HG03097 (cell line): ENCODE results near the gene WNT4.

ENCODE experiments used
- ATAC-seq: cut with Tn5 transposase; IDR thresholded peaks from one replicate; pipeline ENCODE4 v1.9.1; 2021; ENCODE audit not compliant: unreplicated experiment, low FRiP score

The WNT4 gene

GRCh38 chr1:22132517-22133235, 10.2 kb downstream of the WNT4 start:
- no peak for ATAC-seq

DNA sequence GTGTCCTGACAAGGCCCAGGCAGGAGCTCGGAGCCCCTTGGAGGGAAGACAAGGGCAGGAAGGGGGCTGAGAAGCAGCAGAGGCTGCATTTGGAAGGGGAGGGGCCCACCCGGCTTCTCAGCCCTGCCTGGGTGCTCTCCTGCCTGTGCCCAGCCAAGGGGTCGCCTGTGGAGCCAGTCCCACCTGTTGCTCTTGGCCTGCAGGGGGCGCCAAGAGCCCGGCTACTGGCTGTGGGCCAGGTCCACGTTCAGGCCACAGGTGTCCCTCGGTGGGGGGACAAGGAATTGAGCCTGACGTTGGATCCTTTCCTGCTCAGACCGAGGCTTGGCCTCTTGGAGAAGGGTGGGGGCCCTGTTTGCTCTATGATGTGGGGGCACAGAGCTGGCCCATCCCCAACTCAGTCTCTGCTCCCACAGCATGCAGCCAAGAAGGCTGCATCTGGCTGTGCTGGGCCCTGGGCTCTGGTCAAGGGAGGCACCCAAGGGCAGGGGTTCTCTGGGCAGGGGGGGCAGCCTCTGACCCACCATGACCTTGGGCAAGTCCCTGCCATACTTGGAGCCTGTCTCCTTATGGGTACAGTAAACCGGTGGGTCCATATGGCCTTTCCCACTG, 10.9 kb downstream of the WNT4 start:
- no peak for ATAC-seq

- no peak for ATAC-seq
Measured at GRCh38 chr1:22131062-22131461, 11.8 kb downstream of the WNT4 start.

GRCh38 chr1:22129501-22130117, 13.3 kb downstream of the WNT4 start:
- ATAC-seq = no peak

DNA sequence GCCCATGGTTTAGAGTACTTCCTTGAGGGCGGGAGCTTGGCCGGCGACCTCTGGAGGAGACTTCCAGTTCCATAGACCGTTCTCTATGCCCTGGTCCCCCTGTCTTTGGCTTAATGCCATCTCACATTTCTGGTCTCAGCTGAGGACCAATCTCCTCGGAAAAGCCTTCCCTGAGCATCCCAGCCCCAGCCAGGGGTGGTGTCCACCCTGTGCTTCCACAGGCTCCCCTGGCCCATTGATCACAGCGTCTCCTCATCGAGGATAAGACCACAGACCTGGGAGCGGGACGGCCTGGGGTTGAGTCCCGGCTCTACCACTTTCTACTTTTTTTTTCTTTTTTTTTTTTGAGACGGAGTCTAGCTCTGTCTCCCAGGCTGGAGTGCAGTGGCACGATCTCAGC, 14.5 kb downstream of the WNT4 start:
- ATAC-seq = no peak

- no peak for ATAC-seq
Measured at GRCh38 chr1:22127731-22128130, 15.2 kb downstream of the WNT4 start.

DNA sequence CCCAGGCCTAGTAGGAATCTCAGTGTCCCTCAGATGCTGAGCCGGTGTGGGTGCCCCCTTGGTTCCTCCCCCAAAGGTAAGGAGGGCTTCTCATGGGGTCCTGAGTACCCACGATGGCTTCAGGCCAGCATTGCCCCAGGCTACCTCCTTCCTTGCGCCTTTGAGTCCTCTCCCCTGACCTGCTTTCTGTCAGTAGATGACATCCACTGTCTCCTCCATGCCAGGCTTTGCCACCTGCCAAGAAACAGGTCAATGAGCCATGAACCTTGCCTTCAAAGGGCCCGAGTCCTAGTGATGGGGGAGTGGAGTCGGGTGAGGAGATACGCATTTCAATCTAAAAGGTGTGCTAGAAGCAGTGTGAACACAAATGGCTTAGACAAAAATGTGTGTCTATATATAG, 15.6 kb downstream of the WNT4 start:
- no peak for ATAC-seq

DNA sequence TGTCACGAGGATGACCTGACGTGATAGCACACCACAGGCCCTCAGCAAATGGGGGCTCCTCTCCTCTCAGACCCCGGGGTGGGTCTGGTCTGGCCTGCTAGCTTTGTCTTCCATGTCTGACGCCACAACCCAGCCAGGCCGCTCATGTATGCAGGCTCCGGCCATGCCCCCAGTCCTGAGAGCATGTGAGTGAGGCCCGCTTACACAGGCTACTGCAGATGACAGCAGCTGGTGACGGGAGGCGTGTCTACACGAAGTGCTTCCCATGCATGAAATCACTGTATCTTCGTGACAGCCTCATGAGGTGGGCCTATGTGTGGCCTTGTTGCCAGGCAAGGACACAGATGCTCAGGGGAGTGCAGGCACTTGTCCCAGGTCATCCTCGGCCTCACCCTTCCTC, 16.4 kb downstream of the WNT4 start:
- ATAC-seq = no peak

- no peak for ATAC-seq
Measured at GRCh38 chr1:22124592-22125229, 18.2 kb downstream of the WNT4 start.

GRCh38 chr1:22123901-22124404, 18.9 kb downstream of the WNT4 start:
- ATAC-seq = no peak

DNA sequence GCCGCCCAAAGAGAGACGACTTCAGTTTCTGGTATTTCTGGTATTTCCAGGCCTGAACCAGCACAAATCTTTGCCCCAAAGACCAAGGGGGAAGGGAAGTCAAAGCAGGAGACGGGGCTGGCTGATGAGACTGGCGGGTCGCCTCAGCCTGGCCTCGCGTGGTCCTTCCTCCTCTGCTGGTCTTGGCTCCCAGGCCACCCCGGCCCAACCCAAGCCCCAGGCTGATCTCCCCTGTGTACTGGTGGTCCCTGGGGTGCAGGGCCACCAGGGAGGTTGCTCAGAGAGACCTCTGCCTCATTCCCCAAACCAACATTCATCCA, 19.9 kb downstream of the WNT4 start:
- ATAC-seq = no peak

GRCh38 chr1:22122273-22123070, 20.4 kb downstream of the WNT4 start:
- no peak for ATAC-seq

DNA sequence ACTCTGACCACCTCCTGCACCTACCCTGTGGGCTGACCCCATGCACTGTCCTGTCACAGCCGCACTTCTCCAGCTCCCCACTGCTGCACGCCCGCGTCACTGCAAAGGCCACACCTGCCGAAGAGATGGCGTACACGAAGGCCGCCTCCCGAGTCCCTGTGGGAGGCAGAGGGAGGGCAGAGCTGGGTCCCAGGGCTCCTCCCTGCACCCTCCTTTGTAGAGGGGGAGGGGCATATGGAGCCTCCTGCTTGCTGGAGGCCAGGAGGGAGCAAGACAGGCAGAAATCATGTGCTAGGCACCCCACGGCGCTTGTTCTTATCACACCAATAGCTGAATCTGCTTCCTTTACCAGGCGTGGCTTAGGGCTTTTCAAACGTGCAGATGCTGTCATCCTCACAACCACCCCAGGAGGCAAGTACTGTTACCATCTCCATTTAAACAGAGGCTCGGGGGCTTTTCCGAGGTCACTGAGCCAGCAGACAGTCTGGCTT, 21.4 kb downstream of the WNT4 start:
- ATAC-seq = no peak

- no peak for ATAC-seq
Measured at GRCh38 chr1:22120469-22120790, 22.5 kb downstream of the WNT4 start.

DNA sequence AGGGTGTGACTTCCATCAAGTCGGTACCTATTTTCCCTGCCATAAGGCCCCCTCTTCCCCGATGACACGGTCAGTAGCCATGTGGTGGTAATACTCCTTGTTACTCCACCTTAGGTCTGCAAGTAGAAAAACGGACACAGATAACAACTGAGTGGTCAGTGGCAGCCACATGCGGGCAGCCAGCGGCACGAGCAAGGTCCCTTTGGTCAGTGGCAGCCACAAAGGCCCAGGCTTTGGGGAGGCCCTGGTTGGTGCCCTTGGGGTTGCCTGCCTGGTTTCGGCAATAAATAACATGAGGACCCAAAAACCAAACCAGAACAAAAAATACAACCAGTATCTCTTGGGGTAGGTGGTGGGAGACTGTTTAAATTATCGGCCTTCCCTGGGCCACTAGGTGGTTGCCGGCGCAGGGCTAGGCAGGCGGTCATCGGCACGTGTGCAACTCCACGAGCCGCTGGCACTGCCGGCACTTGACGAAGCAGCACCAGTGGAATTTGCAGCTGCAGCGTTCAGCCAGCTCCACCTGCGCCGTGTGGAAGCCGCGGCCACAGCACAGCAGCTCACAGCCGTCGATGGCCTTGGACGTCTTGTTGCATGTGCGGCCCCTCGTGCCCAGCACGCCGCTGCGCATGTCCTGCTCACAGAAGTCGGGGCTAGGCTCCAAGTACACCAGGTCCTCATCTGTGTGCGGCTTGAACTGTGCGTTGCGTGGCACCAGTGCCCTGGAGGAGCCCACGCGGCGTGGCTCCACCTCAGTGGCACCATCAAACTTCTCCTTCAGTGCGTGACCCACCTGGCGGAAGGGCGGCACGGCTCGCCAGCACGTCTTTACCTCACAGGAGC, 23.1 kb downstream of the WNT4 start:
- no peak for ATAC-seq

- ATAC-seq = no peak
Measured at GRCh38 chr1:22118291-22118992, 24.5 kb downstream of the WNT4 start.

GRCh38 chr1:22117851-22118250, 25.0 kb downstream of the WNT4 start:
- ATAC-seq = no peak

DNA sequence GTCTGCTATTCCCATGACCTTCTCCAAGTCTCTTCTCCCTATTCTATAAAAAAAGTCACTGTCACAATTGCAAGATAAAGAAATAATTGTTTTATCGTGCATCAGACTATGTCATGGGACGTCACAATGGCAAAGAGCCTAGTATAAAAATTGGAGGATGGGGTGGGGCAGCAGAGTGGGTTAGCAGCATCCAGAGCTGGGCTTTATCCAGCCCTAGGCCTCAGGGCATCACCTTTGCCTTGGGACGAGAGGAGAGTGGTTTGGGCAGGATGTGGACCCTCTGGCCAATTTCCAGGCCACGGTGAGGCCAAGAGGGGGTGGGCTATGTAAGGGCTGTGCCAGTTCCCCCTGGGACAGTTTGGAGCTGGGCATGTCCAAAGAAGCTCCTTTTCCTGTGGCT, 25.7 kb downstream of the WNT4 start:
- ATAC-seq = no peak

- ATAC-seq = no peak
Measured at GRCh38 chr1:22115286-22115685, 27.6 kb downstream of the WNT4 start.
